ENCODE data around the gene GPRC5C.

The GPRC5C gene

DNA sequence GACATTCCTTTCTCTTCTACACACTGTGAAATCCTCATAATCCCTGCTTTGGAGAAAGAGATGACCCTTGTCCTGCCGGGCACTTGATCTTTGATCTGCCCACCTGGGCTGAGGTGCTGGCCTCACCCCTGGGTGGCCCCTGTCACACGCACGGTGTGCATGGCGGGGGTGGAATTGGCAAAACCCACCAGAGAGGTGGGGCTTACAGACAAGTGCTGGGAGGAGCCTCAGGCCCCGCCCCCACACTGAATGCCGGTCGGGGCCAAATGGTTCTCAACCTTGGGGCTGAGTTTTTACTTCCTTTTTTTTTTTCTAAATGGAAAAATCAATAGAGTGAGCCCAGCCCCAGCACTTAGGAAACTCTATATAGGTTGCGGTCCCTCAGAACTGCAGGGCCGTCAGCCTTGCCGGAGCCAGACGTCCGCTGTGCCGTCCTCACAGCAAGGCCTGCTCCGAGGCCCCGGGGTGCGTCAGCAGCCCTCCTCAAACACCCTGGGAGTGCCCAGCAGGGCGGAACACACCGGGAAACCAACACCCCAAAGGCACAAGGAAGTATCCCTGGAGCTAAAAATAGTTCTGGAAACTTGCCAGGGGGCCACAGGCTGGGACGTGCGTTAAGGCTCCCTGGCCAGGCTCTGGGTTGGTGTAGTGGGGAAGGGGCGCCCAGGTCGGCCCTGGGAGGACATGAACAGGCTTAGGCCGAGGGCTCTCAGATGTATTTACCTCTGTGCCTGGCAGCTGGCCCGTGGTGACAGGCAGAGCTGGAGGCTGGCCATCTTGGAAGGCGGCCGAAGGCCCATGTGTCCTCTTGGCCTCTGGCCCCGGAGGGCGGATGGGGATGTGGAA lies 11.0 kb downstream of the GPRC5C start (continued):
- TF ChIP-seq, protein P1, sequence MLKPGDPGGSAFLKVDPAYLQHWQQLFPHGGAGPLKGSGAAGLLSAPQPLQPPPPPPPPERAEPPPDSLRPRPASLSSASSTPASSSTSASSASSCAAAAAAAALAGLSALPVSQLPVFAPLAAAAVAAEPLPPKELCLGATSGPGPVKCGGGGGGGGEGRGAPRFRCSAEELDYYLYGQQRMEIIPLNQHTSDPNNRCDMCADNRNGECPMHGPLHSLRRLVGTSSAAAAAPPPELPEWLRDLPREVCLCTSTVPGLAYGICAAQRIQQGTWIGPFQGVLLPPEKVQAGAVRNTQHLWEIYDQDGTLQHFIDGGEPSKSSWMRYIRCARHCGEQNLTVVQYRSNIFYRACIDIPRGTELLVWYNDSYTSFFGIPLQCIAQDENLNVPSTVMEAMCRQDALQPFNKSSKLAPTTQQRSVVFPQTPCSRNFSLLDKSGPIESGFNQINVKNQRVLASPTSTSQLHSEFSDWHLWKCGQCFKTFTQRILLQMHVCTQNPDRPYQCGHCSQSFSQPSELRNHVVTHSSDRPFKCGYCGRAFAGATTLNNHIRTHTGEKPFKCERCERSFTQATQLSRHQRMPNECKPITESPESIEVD (tag by site-specific recombination; IDR thresholded peaks at IDR 0.05): peak; percentile 70
- TF ChIP-seq, protein P2, sequence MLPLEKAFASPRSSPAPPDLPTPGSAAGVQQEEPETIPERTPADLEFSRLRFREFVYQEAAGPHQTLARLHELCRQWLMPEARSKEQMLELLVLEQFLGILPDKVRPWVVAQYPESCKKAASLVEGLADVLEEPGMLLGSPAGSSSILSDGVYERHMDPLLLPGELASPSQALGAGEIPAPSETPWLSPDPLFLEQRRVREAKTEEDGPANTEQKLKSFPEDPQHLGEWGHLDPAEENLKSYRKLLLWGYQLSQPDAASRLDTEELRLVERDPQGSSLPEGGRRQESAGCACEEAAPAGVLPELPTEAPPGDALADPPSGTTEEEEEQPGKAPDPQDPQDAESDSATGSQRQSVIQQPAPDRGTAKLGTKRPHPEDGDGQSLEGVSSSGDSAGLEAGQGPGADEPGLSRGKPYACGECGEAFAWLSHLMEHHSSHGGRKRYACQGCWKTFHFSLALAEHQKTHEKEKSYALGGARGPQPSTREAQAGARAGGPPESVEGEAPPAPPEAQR (tag by site-specific recombination; IDR thresholded peaks at IDR 0.05): no peak
- no peak for TF ChIP-seq YY1 (tag by site-specific recombination; IDR thresholded peaks at IDR 0.05)
- TF ChIP-seq ZNF777 (tag by site-specific recombination; IDR thresholded peaks at IDR 0.05; ENCODE audit: borderline replicate concordance): no peak
- TF ChIP-seq ZFP37 (tag by site-specific recombination; IDR thresholded peaks at IDR 0.05): no peak
- TF ChIP-seq ZNF561 (tag by site-specific recombination; IDR thresholded peaks at IDR 0.05; ENCODE audit: borderline replicate concordance): peak; percentile 44; the same call in 1 of the 2 replicates
- TF ChIP-seq BCL11A (tag by site-specific recombination; IDR thresholded peaks at IDR 0.05; ENCODE audit: low read depth): no peak
- no peak for TF ChIP-seq ZNF248 (tag by site-specific recombination; IDR thresholded peaks at IDR 0.05)
- TF ChIP-seq, protein P3, sequence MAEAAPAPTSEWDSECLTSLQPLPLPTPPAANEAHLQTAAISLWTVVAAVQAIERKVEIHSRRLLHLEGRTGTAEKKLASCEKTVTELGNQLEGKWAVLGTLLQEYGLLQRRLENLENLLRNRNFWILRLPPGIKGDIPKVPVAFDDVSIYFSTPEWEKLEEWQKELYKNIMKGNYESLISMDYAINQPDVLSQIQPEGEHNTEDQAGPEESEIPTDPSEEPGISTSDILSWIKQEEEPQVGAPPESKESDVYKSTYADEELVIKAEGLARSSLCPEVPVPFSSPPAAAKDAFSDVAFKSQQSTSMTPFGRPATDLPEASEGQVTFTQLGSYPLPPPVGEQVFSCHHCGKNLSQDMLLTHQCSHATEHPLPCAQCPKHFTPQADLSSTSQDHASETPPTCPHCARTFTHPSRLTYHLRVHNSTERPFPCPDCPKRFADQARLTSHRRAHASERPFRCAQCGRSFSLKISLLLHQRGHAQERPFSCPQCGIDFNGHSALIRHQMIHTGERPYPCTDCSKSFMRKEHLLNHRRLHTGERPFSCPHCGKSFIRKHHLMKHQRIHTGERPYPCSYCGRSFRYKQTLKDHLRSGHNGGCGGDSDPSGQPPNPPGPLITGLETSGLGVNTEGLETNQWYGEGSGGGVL (tag by site-specific recombination; IDR thresholded peaks at IDR 0.05): no peak
- no peak for TF ChIP-seq ZNF707 (tag by site-specific recombination; IDR thresholded peaks at IDR 0.05)
- no peak for TF ChIP-seq ZNF221 (tag by site-specific recombination; IDR thresholded peaks at IDR 0.05; ENCODE audit: borderline replicate concordance)
- TF ChIP-seq ZNF521 (tag by site-specific recombination; IDR thresholded peaks at IDR 0.05): no peak
- TF ChIP-seq ZEB2 (tag by site-specific recombination; IDR thresholded peaks at IDR 0.05): peak; percentile 73; the same call in 1 of the 2 replicates
- no peak for TF ChIP-seq ZNF510 (tag by site-specific recombination; IDR thresholded peaks at IDR 0.05; ENCODE audit: insufficient replicate concordance)
- TF ChIP-seq, protein P4, sequence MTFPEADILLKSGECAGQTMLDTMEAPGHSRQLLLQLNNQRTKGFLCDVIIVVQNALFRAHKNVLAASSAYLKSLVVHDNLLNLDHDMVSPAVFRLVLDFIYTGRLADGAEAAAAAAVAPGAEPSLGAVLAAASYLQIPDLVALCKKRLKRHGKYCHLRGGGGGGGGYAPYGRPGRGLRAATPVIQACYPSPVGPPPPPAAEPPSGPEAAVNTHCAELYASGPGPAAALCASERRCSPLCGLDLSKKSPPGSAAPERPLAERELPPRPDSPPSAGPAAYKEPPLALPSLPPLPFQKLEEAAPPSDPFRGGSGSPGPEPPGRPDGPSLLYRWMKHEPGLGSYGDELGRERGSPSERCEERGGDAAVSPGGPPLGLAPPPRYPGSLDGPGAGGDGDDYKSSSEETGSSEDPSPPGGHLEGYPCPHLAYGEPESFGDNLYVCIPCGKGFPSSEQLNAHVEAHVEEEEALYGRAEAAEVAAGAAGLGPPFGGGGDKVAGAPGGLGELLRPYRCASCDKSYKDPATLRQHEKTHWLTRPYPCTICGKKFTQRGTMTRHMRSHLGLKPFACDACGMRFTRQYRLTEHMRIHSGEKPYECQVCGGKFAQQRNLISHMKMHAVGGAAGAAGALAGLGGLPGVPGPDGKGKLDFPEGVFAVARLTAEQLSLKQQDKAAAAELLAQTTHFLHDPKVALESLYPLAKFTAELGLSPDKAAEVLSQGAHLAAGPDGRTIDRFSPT (tag by site-specific recombination; IDR thresholded peaks at IDR 0.05): peak; percentile 71; the same call in 1 of the 2 replicates
- no peak for TF ChIP-seq ZNF114 (tag by site-specific recombination; IDR thresholded peaks at IDR 0.05)
- 0 out of 2 replicates have a peak, but pooled peaks have one; percentile 18 for TF ChIP-seq ZNF24 (tag by site-specific recombination; IDR thresholded peaks at IDR 0.05)
- TF ChIP-seq ZNF426 (tag by site-specific recombination; IDR thresholded peaks at IDR 0.05): no peak
- TF ChIP-seq ZNF146 (tag by site-specific recombination; IDR thresholded peaks at IDR 0.05): no peak
- TF ChIP-seq ZNF473 (tag by site-specific recombination; IDR thresholded peaks at IDR 0.05): no peak
- TF ChIP-seq, protein P5, sequence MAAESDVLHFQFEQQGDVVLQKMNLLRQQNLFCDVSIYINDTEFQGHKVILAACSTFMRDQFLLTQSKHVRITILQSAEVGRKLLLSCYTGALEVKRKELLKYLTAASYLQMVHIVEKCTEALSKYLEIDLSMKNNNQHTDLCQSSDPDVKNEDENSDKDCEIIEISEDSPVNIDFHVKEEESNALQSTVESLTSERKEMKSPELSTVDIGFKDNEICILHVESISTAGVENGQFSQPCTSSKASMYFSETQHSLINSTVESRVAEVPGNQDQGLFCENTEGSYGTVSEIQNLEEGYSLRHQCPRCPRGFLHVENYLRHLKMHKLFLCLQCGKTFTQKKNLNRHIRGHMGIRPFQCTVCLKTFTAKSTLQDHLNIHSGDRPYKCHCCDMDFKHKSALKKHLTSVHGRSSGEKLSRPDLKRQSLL (tag by site-specific recombination; IDR thresholded peaks at IDR 0.05): no peak
- TF ChIP-seq, protein P6, sequence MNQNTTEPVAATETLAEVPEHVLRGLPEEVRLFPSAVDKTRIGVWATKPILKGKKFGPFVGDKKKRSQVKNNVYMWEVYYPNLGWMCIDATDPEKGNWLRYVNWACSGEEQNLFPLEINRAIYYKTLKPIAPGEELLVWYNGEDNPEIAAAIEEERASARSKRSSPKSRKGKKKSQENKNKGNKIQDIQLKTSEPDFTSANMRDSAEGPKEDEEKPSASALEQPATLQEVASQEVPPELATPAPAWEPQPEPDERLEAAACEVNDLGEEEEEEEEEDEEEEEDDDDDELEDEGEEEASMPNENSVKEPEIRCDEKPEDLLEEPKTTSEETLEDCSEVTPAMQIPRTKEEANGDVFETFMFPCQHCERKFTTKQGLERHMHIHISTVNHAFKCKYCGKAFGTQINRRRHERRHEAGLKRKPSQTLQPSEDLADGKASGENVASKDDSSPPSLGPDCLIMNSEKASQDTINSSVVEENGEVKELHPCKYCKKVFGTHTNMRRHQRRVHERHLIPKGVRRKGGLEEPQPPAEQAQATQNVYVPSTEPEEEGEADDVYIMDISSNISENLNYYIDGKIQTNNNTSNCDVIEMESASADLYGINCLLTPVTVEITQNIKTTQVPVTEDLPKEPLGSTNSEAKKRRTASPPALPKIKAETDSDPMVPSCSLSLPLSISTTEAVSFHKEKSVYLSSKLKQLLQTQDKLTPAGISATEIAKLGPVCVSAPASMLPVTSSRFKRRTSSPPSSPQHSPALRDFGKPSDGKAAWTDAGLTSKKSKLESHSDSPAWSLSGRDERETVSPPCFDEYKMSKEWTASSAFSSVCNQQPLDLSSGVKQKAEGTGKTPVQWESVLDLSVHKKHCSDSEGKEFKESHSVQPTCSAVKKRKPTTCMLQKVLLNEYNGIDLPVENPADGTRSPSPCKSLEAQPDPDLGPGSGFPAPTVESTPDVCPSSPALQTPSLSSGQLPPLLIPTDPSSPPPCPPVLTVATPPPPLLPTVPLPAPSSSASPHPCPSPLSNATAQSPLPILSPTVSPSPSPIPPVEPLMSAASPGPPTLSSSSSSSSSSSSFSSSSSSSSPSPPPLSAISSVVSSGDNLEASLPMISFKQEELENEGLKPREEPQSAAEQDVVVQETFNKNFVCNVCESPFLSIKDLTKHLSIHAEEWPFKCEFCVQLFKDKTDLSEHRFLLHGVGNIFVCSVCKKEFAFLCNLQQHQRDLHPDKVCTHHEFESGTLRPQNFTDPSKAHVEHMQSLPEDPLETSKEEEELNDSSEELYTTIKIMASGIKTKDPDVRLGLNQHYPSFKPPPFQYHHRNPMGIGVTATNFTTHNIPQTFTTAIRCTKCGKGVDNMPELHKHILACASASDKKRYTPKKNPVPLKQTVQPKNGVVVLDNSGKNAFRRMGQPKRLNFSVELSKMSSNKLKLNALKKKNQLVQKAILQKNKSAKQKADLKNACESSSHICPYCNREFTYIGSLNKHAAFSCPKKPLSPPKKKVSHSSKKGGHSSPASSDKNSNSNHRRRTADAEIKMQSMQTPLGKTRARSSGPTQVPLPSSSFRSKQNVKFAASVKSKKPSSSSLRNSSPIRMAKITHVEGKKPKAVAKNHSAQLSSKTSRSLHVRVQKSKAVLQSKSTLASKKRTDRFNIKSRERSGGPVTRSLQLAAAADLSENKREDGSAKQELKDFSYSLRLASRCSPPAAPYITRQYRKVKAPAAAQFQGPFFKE (tag by site-specific recombination; IDR thresholded peaks at IDR 0.05; ENCODE audit: borderline replicate concordance): no peak
- TF ChIP-seq ZNF112 (tag by site-specific recombination; IDR thresholded peaks at IDR 0.05): no peak
- no peak for TF ChIP-seq ZNF433 (tag by site-specific recombination; IDR thresholded peaks at IDR 0.05; ENCODE audit: low read depth)
